ENCODE results near the gene DARS1. TPM values are rescaled to one million over a fixed set of nuclear protein-coding genes. Genes with fewer than 3 reads are reported as not detected.

The DARS1 gene
- total RNA-seq, 3 donors from 2014 or later, result 76.4 to 117 (median 86.7) TPM

GRCh38 chr2:135870571-135870970 lies 114.9 kb downstream of the DARS1 start:
- intact Hi-C loops (cut with DNase I; ENCODE audit: low total_unique reads), result no loop called here
- H3K27ac ChIP-seq, result no peak overlapping the region
- H3K4me1 ChIP-seq, result peaks cover 0 to 6% of the 10 kb centered on the region in 2 donors
- no peak overlapping the region for H3K4me3 ChIP-seq
- DNase-seq (ENCODE audit: low spot score in 2 of 2), result no peak
- TF ChIP-seq, protein P1, sequence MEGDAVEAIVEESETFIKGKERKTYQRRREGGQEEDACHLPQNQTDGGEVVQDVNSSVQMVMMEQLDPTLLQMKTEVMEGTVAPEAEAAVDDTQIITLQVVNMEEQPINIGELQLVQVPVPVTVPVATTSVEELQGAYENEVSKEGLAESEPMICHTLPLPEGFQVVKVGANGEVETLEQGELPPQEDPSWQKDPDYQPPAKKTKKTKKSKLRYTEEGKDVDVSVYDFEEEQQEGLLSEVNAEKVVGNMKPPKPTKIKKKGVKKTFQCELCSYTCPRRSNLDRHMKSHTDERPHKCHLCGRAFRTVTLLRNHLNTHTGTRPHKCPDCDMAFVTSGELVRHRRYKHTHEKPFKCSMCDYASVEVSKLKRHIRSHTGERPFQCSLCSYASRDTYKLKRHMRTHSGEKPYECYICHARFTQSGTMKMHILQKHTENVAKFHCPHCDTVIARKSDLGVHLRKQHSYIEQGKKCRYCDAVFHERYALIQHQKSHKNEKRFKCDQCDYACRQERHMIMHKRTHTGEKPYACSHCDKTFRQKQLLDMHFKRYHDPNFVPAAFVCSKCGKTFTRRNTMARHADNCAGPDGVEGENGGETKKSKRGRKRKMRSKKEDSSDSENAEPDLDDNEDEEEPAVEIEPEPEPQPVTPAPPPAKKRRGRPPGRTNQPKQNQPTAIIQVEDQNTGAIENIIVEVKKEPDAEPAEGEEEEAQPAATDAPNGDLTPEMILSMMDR (IDR thresholded peaks at IDR 0.05), result no peak
- TF ChIP-seq POLR2AphosphoS5 (IDR thresholded peaks at IDR 0.05), result no peak
- no peak for TF ChIP-seq POLR2A (IDR thresholded peaks at IDR 0.05)
- no peaks in the 10 kb centered on the region for H3K9me3 ChIP-seq
- no peaks in the 10 kb centered on the region for H3K36me3 ChIP-seq
- no peaks in the 10 kb centered on the region for H3K27me3 ChIP-seq

DNA sequence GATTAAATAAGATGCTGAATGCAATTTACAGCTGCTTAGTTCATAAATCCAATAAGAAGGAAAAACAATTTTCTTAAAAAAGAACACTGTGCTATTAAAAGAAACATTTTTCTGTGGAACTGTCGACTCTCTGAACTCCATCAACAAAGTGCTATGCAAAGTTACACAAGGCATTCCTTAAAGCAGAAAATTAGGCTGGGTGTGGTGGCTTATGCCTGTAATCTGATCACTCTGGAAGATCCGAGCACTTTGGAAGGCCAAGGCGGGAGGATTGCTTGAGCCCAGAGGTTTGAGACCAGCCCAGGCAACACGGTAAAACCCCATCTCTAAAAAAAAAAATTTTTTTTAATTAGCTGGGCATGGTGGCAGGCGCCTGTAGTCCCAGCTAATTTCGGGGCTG lies 122.2 kb downstream of the DARS1 start:
- Histone ChIP-seq H3K27ac (no peak overlapping the region), H3K36me3 (no peaks in the 10 kb centered on the region)

GRCh38 chr2:135862718-135863117 lies 122.7 kb downstream of the DARS1 start:
- Histone ChIP-seq H3K4me3 (no peak overlapping the region), H3K4me1 (no peaks in the 10 kb centered on the region), H3K9me3 (no peaks in the 10 kb centered on the region), H3K36me3 (no peaks in the 10 kb centered on the region), H3K27ac (no peak overlapping the region), H3K27me3 (no peaks in the 10 kb centered on the region)
- TF ChIP-seq, protein P1 (IDR thresholded peaks at IDR 0.05), result no peak
- TF ChIP-seq POLR2AphosphoS5 (IDR thresholded peaks at IDR 0.05) (no peak), POLR2A (IDR thresholded peaks at IDR 0.05) (no peak)
- no peak for DNase-seq (ENCODE audit: low spot score in 2 of 2)
- intact Hi-C loops (cut with DNase I; ENCODE audit: low total_unique reads), result no loop called here

More for the DNA sequence above, 122.2 kb downstream of the DARS1 start:
- TF ChIP-seq, protein P1 (IDR thresholded peaks at IDR 0.05), result no peak
- TF ChIP-seq POLR2A (IDR thresholded peaks at IDR 0.05) (no peak), POLR2AphosphoS5 (IDR thresholded peaks at IDR 0.05) (no peak)
- no peaks in the 10 kb centered on the region for H3K27me3 ChIP-seq
- intact Hi-C loops (cut with DNase I; ENCODE audit: low total_unique reads), result no loop called here
- H3K9me3 ChIP-seq, result no peaks in the 10 kb centered on the region
- no peak for DNase-seq (ENCODE audit: low spot score in 2 of 2)
- no peaks in the 10 kb centered on the region for H3K4me1 ChIP-seq
- no peak overlapping the region for H3K4me3 ChIP-seq

Other genes starting within 250 kb of the DARS1 start
- gene UBXN4, start 243.8 kb downstream of the DARS1 start, total RNA-seq, result 100 to 1,000 TPM in 1 of 3 donors, 10 to 100 TPM in 2; 70.2 to 101 (median 89.1) TPM
- gene LCT, start 148.4 kb downstream of the DARS1 start, total RNA-seq, result not detected
- gene MCM6, start 109.2 kb downstream of the DARS1 start, total RNA-seq, result 10 to 100 TPM; 10.9 to 11.8 (median 11.3) TPM
- gene CXCR4, start 132.5 kb upstream of the DARS1 start, total RNA-seq, result 10 to 100 TPM; 25.8 to 80.3 (median 32.4) TPM

Data from breast epithelium (tissue), 4 donors.